ENCODE measurements around the gene SARS2.

- TF ChIP-seq CTCF (IDR thresholded peaks at IDR 0.05) (no peak), EP300 (IDR thresholded peaks at IDR 0.05) (no peak), POLR2A (IDR thresholded peaks at IDR 0.05) (no peak), POLR2AphosphoS5 (IDR thresholded peaks at IDR 0.05) (no peak)
Measured at GRCh38 chr19:38879400-38879751, 51.2 kb downstream of the SARS2 start.

Measured in gastroesophageal sphincter (tissue), 3 donors.